Adrenal gland (tissue), 5 donors: Measurements from ENCODE around the gene LARGE1.

ENCODE experiments used
- CTCF ChIP-seq, 6 experiments: fragments of 450-650 bp in 4 of 6; fragments of 200-600 bp in 2 of 6; sonication (generic) in 1 of 6; IDR thresholded peaks; 1 replicate in 5 of 6; 2 replicates in 1 of 6; pipeline versions ENCODE4 v1.5.1 to v1.8.0; 2016 to 2021; ENCODE audit warnings: antibody characterized with exemption in 6 of 6, mild to moderate bottlenecking in 2 of 6, moderate library complexity in 1 of 6
- POLR2A ChIP-seq, 2 donors: fragments of 450-650 bp; IDR thresholded peaks; one replicate each; pipeline ENCODE4 v1.6.1; 2017; ENCODE audit warnings: antibody characterized with exemption in 2 of 2, mild to moderate bottlenecking in 2 of 2, moderate library complexity in 1 of 2
- donor health status: DM: no; HTN: no; CAD: no.

GRCh38 chr22:33438273-33438672, 482.0 kb downstream of the LARGE1 start:
- TF ChIP-seq POLR2A (IDR thresholded peaks at IDR 0.05) (no peak), CTCF (IDR thresholded peaks at IDR 0.05) (no peak)
